Osteocyte (in vitro differentiated cells): Measurements from ENCODE around the gene ATP8A2. TPM values are rescaled to one million over a fixed set of nuclear protein-coding genes. Genes with fewer than 3 reads are reported as not detected.

ENCODE experiments used
- DNase-seq: peaks from one replicate; pipeline ENCODE4 v3.0.0; 2021; ENCODE audit warnings: mixed read lengths; ENCODE audit not compliant: unreplicated experiment; ENCODE audit errors: extremely low spot score
- H3K27ac Mint-ChIP-seq: one replicate; pipeline ENCODE4 v1.8.0; 2021; ENCODE audit warnings: mild to moderate bottlenecking, mixed read lengths; ENCODE audit not compliant: unreplicated experiment
- H3K27me3 Mint-ChIP-seq: one replicate; pipeline ENCODE4 v1.8.0; 2021; ENCODE audit warnings: mixed read lengths; ENCODE audit not compliant: unreplicated experiment
- H3K36me3 Mint-ChIP-seq: one replicate; pipeline ENCODE4 v1.8.0; 2021; ENCODE audit warnings: mixed read lengths; ENCODE audit not compliant: unreplicated experiment
- H3K4me1 Mint-ChIP-seq: one replicate; pipeline ENCODE4 v1.8.0; 2021; ENCODE audit warnings: mixed read lengths; ENCODE audit not compliant: unreplicated experiment
- H3K4me3 Mint-ChIP-seq: one replicate; pipeline ENCODE4 v1.8.0; 2021; ENCODE audit warnings: mild to moderate bottlenecking, moderate library complexity, mixed read lengths; ENCODE audit not compliant: unreplicated experiment
- H3K9me3 Mint-ChIP-seq: one replicate; pipeline ENCODE4 v1.8.0; 2021; ENCODE audit warnings: mixed read lengths; ENCODE audit not compliant: unreplicated experiment
- CTCF ChIP-seq: fragments of 200-600 bp; sonication (generic); IDR thresholded peaks from 2 replicates; pipeline ENCODE4 v1.5.0; 2021; ENCODE audit warnings: antibody characterized with exemption, mild to moderate bottlenecking, moderate library complexity
- total RNA-seq: library from RNA; stranded (reverse); gene quantifications from 2 replicates; pipeline ENCODE4 v1.2.1, GENCODE V29; 2021

ATP8A2 gene
- total RNA-seq, 1 donor from 2014 or later: 1.1 TPM

GRCh38 chr13:25447396-25447795 is 75.6 kb downstream of the ATP8A2 start:
- no peak for DNase-seq
- no peak for TF ChIP-seq CTCF
- H3K27ac Mint-ChIP-seq: no peak overlapping the region
- no peaks in the 10 kb centered on the region for H3K4me1 Mint-ChIP-seq
- H3K27me3 Mint-ChIP-seq: peaks cover 29% of the 10 kb centered on the region
- no peaks in the 10 kb centered on the region for H3K9me3 Mint-ChIP-seq
- H3K36me3 Mint-ChIP-seq: no peaks in the 10 kb centered on the region
- no peak overlapping the region for H3K4me3 Mint-ChIP-seq

GRCh38 chr13:25453850-25454365 is 82.1 kb downstream of the ATP8A2 start:
- Mint-ChIP-seq H3K27ac (no peak overlapping the region), H3K36me3 (no peaks in the 10 kb centered on the region), H3K9me3 (no peaks in the 10 kb centered on the region), H3K27me3 (peaks cover 29% of the 10 kb centered on the region), H3K4me1 (no peaks in the 10 kb centered on the region), H3K4me3 (no peak overlapping the region)
- DNase-seq: no peak
- no peak for TF ChIP-seq CTCF

- Mint-ChIP-seq H3K9me3 (no peaks in the 10 kb centered on the region), H3K27me3 (peaks cover 27% of the 10 kb centered on the region), H3K4me3 (no peak overlapping the region), H3K4me1 (no peaks in the 10 kb centered on the region), H3K27ac (no peak overlapping the region), H3K36me3 (no peaks in the 10 kb centered on the region)
- DNase-seq: no peak
- no peak for TF ChIP-seq CTCF
These were observed 83.4 kb downstream of the ATP8A2 start for GRCh38 chr13:25455146-25455545.

- Mint-ChIP-seq H3K36me3 (no peaks in the 10 kb centered on the region), H3K27me3 (peaks cover 31% of the 10 kb centered on the region), H3K27ac (no peak overlapping the region), H3K9me3 (no peaks in the 10 kb centered on the region), H3K4me1 (no peaks in the 10 kb centered on the region), H3K4me3 (no peak overlapping the region)
- TF ChIP-seq CTCF: no peak
- no peak for DNase-seq
These were observed 85.8 kb downstream of the ATP8A2 start for GRCh38 chr13:25457566-25457965.

- Mint-ChIP-seq H3K4me3 (no peak overlapping the region), H3K4me1 (no peaks in the 10 kb centered on the region), H3K9me3 (no peaks in the 10 kb centered on the region), H3K27me3 (peaks cover 42% of the 10 kb centered on the region), H3K27ac (no peak overlapping the region), H3K36me3 (no peaks in the 10 kb centered on the region)
- TF ChIP-seq CTCF: no peak
- DNase-seq: no peak
These were observed 90.7 kb downstream of the ATP8A2 start for GRCh38 chr13:25462301-25463125.
